ENCODE results near the gene CKMT2. TPM values are rescaled to one million over a fixed set of nuclear protein-coding genes. Genes with fewer than 3 reads are reported as not detected.

Gene CKMT2
- total and polyA plus RNA-seq, 2 of the 4 experiments (the other 2 are of a cell fraction), result 0.21 to 0.36 TPM

GRCh38 chr5:81187885-81188284 lies 45.2 kb upstream of the CKMT2 start:
- Histone ChIP-seq H3K4ac (ENCODE audit: low read depth, low read length) (no peak overlapping the region), H3K9me1 (ENCODE audit: insufficient read depth, low read length) (peaks cover 2% of the 10 kb centered on the region; the same call in 1 of the 2 replicates), H3K4me3 (ENCODE audit: insufficient read depth, low read depth, low read length) (no peak overlapping the region), H3K36me3 (ENCODE audit: control insufficient read depth, insufficient read depth, low read length) (peaks cover 3% of the 10 kb centered on the region), H3K56ac (ENCODE audit: extremely low read depth, insufficient read depth, low read length) (no peak overlapping the region), H3K18ac (ENCODE audit: low read depth, low read length) (no peak overlapping the region), H4K8ac (ENCODE audit: low read depth in 2 of 2, low read length in 2 of 2) (no peak overlapping the region), H2AK5ac (ENCODE audit: low read depth, low read length) (no peak overlapping the region), H4K5ac (ENCODE audit: low read depth, low read length) (no peak overlapping the region), H4K20me1 (ENCODE audit: insufficient read depth, low read length) (no peaks in the 10 kb centered on the region), H3K4me1 (ENCODE audit: control insufficient read depth, insufficient read depth, low read length) (no peaks in the 10 kb centered on the region), H2BK15ac (ENCODE audit: low read depth, low read length) (no peak overlapping the region), H2BK20ac (ENCODE audit: low read depth, low read length) (no peak overlapping the region), H3K4me2 (ENCODE audit: low read depth, low read length) (no peak overlapping the region), H3K27ac (ENCODE audit: insufficient read depth, low read length) (no peak overlapping the region), H2AFZ (replicated peaks; ENCODE audit: low read length, poor library complexity) (peak overlapping the region; percentile 29), H3K9ac (ENCODE audit: low read depth, low read length) (no peak overlapping the region), H4K91ac (ENCODE audit: insufficient read depth, low read depth, low read length) (no peak overlapping the region), H3K9me3 (ENCODE audit: control insufficient read depth, insufficient read depth, low read length) (no peaks in the 10 kb centered on the region), H3K14ac (replicated peaks; ENCODE audit: low read depth, low read length) (no peak overlapping the region), H3K23ac (ENCODE audit: low read depth, low read length) (no peak overlapping the region), H2BK120ac (ENCODE audit: low read depth, low read length) (no peak overlapping the region), H3K79me1 (ENCODE audit: low read depth in 1 of 2, low read length in 2 of 2) (no peaks in the 10 kb centered on the region; a peak in 1 of 4 replicates), H2BK5ac (ENCODE audit: low read depth, low read length, poor library complexity, severe bottlenecking) (no peak overlapping the region), H2AK9ac (replicated peaks; ENCODE audit: low read depth, low read length, poor library complexity) (no peak overlapping the region), H3K27me3 (ENCODE audit: control insufficient read depth, insufficient read depth, low read length) (no peaks in the 10 kb centered on the region)
- in situ Hi-C loops (cut with MboI; ENCODE audit: low sequenced_read_pairs), result no loop called here
- no TSS peak for BruUV-seq (replicated peaks)
- POLR2A ChIA-PET (ENCODE audit: unreplicated experiment), result no interaction called here
- dilution Hi-C loops (cut with HindIII; ENCODE audit: low sequenced_read_pairs, unreplicated experiment), result no loop called here
- intact Hi-C loops (cut with micrococcal nuclease), result no loop called here
- TF ChIP-seq NFE2L2 (IDR thresholded peaks at IDR 0.05; ENCODE audit: low read depth, low read length) (no peak), MAFK (IDR thresholded peaks at IDR 0.05; ENCODE audit: low read depth, low read length) (no peak)
- TF ChIP-seq, protein P1, sequence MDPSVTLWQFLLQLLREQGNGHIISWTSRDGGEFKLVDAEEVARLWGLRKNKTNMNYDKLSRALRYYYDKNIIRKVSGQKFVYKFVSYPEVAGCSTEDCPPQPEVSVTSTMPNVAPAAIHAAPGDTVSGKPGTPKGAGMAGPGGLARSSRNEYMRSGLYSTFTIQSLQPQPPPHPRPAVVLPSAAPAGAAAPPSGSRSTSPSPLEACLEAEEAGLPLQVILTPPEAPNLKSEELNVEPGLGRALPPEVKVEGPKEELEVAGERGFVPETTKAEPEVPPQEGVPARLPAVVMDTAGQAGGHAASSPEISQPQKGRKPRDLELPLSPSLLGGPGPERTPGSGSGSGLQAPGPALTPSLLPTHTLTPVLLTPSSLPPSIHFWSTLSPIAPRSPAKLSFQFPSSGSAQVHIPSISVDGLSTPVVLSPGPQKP (IDR thresholded peaks at IDR 0.05; ENCODE audit: borderline replicate concordance, low read depth, low read length), result no peak
- TF ChIP-seq, protein P2, sequence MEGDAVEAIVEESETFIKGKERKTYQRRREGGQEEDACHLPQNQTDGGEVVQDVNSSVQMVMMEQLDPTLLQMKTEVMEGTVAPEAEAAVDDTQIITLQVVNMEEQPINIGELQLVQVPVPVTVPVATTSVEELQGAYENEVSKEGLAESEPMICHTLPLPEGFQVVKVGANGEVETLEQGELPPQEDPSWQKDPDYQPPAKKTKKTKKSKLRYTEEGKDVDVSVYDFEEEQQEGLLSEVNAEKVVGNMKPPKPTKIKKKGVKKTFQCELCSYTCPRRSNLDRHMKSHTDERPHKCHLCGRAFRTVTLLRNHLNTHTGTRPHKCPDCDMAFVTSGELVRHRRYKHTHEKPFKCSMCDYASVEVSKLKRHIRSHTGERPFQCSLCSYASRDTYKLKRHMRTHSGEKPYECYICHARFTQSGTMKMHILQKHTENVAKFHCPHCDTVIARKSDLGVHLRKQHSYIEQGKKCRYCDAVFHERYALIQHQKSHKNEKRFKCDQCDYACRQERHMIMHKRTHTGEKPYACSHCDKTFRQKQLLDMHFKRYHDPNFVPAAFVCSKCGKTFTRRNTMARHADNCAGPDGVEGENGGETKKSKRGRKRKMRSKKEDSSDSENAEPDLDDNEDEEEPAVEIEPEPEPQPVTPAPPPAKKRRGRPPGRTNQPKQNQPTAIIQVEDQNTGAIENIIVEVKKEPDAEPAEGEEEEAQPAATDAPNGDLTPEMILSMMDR (conservative IDR thresholded peaks at IDR 0.05; ENCODE audit: low read depth, low read length), result no peak
- no peak for DNase-seq
- no CpG with 5 or more reads among the region's 6 CpGs for WGBS, 2 experiments (ENCODE audit: extremely low coverage in 2 of 2, insufficient read length in 1 of 2)
- CTCF ChIA-PET, result interaction anchor here (0.5 kb wide), 1 partner anchor 79 kb away, joined by 3 read pairs; no protein-coding TSS in a partner anchor
- no peak for ATAC-seq (ENCODE audit: low read depth)

Data from IMR-90 (cell line).